Neural cell (in vitro differentiated cells): ENCODE results near the gene CCL24.
"Not testable (repeated sequence)": the region's sequence is repeated elsewhere in the genome, so short reads cannot be mapped to it uniquely, and the experiment has no call there.

Experiments
- CTCF ChIP-seq: fragments of 450-650 bp; IDR thresholded peaks from 2 replicates; pipeline ENCODE4 v1.5.1; 2014; ENCODE audit warnings: antibody characterized with exemption, mild to moderate bottlenecking, moderate library complexity; ENCODE audit not compliant: poor library complexity, severe bottlenecking
- EP300 ChIP-seq: fragments of 450-650 bp; conservative IDR thresholded peaks from 2 replicates; pipeline ENCODE4 v1.6.1; 2014; ENCODE audit warnings: antibody characterized with exemption, mild to moderate bottlenecking, moderate library complexity; ENCODE audit not compliant: poor library complexity, severe bottlenecking
- EZH2 ChIP-seq: fragments of 200-600, 300-800 bp; shearing (Covaris generic), sonication (generic); IDR thresholded peaks from 2 replicates; pipeline ENCODE4 v1.6.1; 2014; ENCODE audit warnings: antibody characterized with exemption, low read length, borderline replicate concordance, mild to moderate bottlenecking; ENCODE audit not compliant: insufficient read depth, poor library complexity, severe bottlenecking
- POLR2AphosphoS5 ChIP-seq: IDR thresholded peaks from 2 replicates; pipeline ENCODE4 v1.6.1; 2012
- REST ChIP-seq: IDR thresholded peaks from 2 replicates; pipeline ENCODE4 v1.6.1; 2012; ENCODE audit warnings: borderline replicate concordance
- TAF1 ChIP-seq: IDR thresholded peaks from 2 replicates; pipeline ENCODE4 v1.6.1; 2012; ENCODE audit warnings: low read depth

- not testable (repeated sequence) for TF ChIP-seq REST, EP300, CTCF, POLR2AphosphoS5, EZH2, TAF1
These were observed 20.1 kb upstream of the CCL24 start for GRCh38 chr7:75833662-75834061.
